ENCODE results near the gene PTGFRN.

Gene PTGFRN

GRCh38 chr1:116891396-116892079 is 18.2 kb upstream of the PTGFRN start:
- no peak for FAIRE-seq

GRCh38 chr1:116895073-116895472 is 14.6 kb upstream of the PTGFRN start:
- FAIRE-seq: no peak

GRCh38 chr1:116899529-116899928 is 10.2 kb upstream of the PTGFRN start:
- FAIRE-seq: no peak

- FAIRE-seq: no peak
These were observed 9.0 kb upstream of the PTGFRN start for GRCh38 chr1:116900471-116901365.

GRCh38 chr1:116902027-116902426 is 7.7 kb upstream of the PTGFRN start:
- FAIRE-seq: no peak

- FAIRE-seq: no peak
These were observed 6.9 kb upstream of the PTGFRN start for GRCh38 chr1:116902723-116903383.

- FAIRE-seq: no peak
These were observed 4.9 kb upstream of the PTGFRN start for GRCh38 chr1:116904791-116905320.

- no peak for FAIRE-seq
These were observed 2.9 kb upstream of the PTGFRN start for GRCh38 chr1:116906812-116907211.

GRCh38 chr1:116907351-116907750 is 2.4 kb upstream of the PTGFRN start:
- no peak for FAIRE-seq

GRCh38 chr1:116908266-116908665 is 1.4 kb upstream of the PTGFRN start:
- FAIRE-seq: no peak

- no peak for FAIRE-seq
These were observed 750 bp upstream of the PTGFRN start for GRCh38 chr1:116908820-116909511.

GRCh38 chr1:116910379-116911187 is 867 bp downstream of the PTGFRN start:
- FAIRE-seq: no peak

- no peak for FAIRE-seq
These were observed 1.5 kb downstream of the PTGFRN start for GRCh38 chr1:116911188-116911553.

- FAIRE-seq: no peak
These were observed 2.2 kb downstream of the PTGFRN start for GRCh38 chr1:116911779-116912469.

- no peak for FAIRE-seq
These were observed 3.1 kb downstream of the PTGFRN start for GRCh38 chr1:116912846-116913245.

- FAIRE-seq: no peak
These were observed 4.2 kb downstream of the PTGFRN start for GRCh38 chr1:116913941-116914340.

- FAIRE-seq: no peak
These were observed 5.0 kb downstream of the PTGFRN start for GRCh38 chr1:116914667-116915066.

GRCh38 chr1:116915086-116915661 is 5.5 kb downstream of the PTGFRN start:
- no peak for FAIRE-seq

GRCh38 chr1:116916002-116916401 is 6.3 kb downstream of the PTGFRN start:
- FAIRE-seq: no peak

GRCh38 chr1:116916533-116917445 is 7.1 kb downstream of the PTGFRN start:
- no peak for FAIRE-seq
